ENCODE data around the gene DAZAP1. TPM values are rescaled to one million over a fixed set of nuclear protein-coding genes. Genes with fewer than 3 reads are reported as not detected.

The DAZAP1 gene
- total and polyA plus RNA-seq, 2 of the 4 experiments (the other 2 are of a cell fraction) = 22.0 to 62.8 TPM

DNA sequence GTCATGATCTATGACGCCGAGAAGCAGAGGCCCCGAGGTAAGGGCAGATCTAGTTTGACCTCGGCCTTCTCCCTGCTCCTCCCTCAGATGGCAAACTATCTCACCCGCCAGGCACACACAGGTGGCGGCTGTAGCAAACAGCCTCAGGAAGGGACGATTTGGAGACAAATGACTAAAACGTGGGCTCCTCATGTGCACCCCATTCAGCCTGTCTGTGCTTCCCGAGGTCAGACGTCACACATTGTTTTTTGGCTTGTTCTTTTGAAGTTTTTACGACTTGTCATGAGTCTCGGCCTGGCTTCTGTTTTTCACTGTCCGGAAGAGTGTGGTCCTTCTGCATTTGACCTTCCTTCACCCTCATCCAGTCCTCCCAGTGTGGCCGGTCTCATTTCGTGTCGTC is 15.0 kb downstream of the DAZAP1 start:
- Histone ChIP-seq H2AK9ac (replicated peaks; ENCODE audit: low read depth, low read length, poor library complexity) (no peak overlapping the region), H2AFZ (replicated peaks; ENCODE audit: low read length, poor library complexity) (no peak overlapping the region), H2BK20ac (ENCODE audit: low read depth, low read length) (no peak overlapping the region), H3K9ac (ENCODE audit: low read depth, low read length) (no peak overlapping the region), H4K5ac (ENCODE audit: low read depth, low read length) (no peak overlapping the region), H3K79me1 (ENCODE audit: low read depth in 1 of 2, low read length in 2 of 2) (peaks cover 26 to 82% of the 10 kb centered on the region in 2 experiments), H2BK5ac (ENCODE audit: low read depth, low read length, poor library complexity, severe bottlenecking) (no peak overlapping the region), H3K4me2 (ENCODE audit: low read depth, low read length) (no peak overlapping the region), H3K56ac (ENCODE audit: extremely low read depth, insufficient read depth, low read length) (no peak overlapping the region), H3K18ac (ENCODE audit: low read depth, low read length) (no peak overlapping the region), H3K9me1 (ENCODE audit: insufficient read depth, low read length) (0 out of 2 replicates have a peak, but pooled peaks cover 8% of the 10 kb centered on the region), H4K91ac (ENCODE audit: insufficient read depth, low read depth, low read length) (no peak overlapping the region), H3K27me3 (ENCODE audit: control insufficient read depth, insufficient read depth, low read length) (no peaks in the 10 kb centered on the region), H3K4me1 (ENCODE audit: control insufficient read depth, insufficient read depth, low read length) (0 out of 2 replicates have a peak, but pooled peaks cover under 1% of the 10 kb centered on the region), H2BK15ac (ENCODE audit: low read depth, low read length) (no peak overlapping the region), H3K9me3 (ENCODE audit: control insufficient read depth, insufficient read depth, low read length) (no peaks in the 10 kb centered on the region), H4K8ac (ENCODE audit: low read depth in 2 of 2, low read length in 2 of 2) (no peak overlapping the region), H3K27ac (ENCODE audit: insufficient read depth, low read length) (no peak overlapping the region), H3K36me3 (ENCODE audit: control insufficient read depth, insufficient read depth, low read length) (peaks cover 80% of the 10 kb centered on the region), H3K23ac (ENCODE audit: low read depth, low read length) (no peak overlapping the region), H3K4me3 (ENCODE audit: insufficient read depth, low read depth, low read length) (no peak overlapping the region), H2AK5ac (ENCODE audit: low read depth, low read length) (no peak overlapping the region), H4K20me1 (ENCODE audit: insufficient read depth, low read length) (peaks cover 80% of the 10 kb centered on the region), H2BK120ac (ENCODE audit: low read depth, low read length) (no peak overlapping the region), H3K4ac (ENCODE audit: low read depth, low read length) (no peak overlapping the region), H3K14ac (replicated peaks; ENCODE audit: low read depth, low read length) (no peak overlapping the region)
- ChIA-PET CTCF (no interaction called here), POLR2A (ENCODE audit: unreplicated experiment) (no interaction called here)
- in situ Hi-C loops (cut with MboI; ENCODE audit: low sequenced_read_pairs) = no loop called here
- DNase-seq = no peak
- ATAC-seq (ENCODE audit: low read depth) = no peak
- intact Hi-C loops (cut with micrococcal nuclease) = no loop called here
- TF ChIP-seq CEBPB (IDR thresholded peaks at IDR 0.05; ENCODE audit: low read depth, low read length) = no peak
- WGBS, 2 experiments (ENCODE audit: extremely low coverage in 2 of 2, insufficient read length in 1 of 2) = 67% methylated on average over 10 of the region's 16 CpGs; no CpG with 5 or more reads in 1 of the 2 experiments
- dilution Hi-C loops (cut with HindIII; ENCODE audit: low sequenced_read_pairs, unreplicated experiment) = no loop called here
- BruUV-seq (replicated peaks) = no TSS peak
